Astrocyte of the hippocampus (primary cell): ENCODE data around the gene TCF12.
A peak's percentile ranks its signal among the peaks of the same experiment; 100 is the strongest.
"Not testable (repeated sequence)": the region's sequence is repeated elsewhere in the genome, so short reads cannot be mapped to it uniquely, and the experiment has no call there.

ENCODE experiments used
- DNase-seq: peaks from one replicate; pipeline ENCODE4 v3.0.0; 2011; ENCODE audit warnings: low read depth, low spot score

The TCF12 gene

DNA sequence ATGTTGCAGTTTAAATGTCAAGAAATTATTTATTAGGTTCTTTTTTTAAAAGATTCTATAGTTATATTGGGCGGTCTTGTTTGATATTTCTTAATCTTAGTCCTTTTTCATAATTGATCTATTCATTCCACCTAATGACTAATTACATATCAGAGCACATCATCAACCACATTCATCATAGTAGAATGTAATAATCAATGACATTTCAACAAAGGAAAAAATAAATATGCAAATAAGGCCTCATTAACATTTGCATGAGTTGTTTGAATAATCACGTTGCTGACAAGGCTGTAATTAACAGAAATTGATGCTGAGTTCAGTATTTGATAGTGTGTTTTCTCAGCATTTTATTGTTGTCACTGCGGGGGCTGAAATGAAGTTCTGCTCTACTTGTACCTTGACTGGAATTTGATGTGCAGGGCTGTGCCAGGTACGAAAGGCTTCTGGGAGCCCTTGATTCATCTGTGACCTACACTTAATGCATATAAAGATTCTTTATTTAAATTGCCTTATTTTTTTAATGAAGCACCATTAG, 215.7 kb downstream of the TCF12 start:
- no peak for DNase-seq

DNA sequence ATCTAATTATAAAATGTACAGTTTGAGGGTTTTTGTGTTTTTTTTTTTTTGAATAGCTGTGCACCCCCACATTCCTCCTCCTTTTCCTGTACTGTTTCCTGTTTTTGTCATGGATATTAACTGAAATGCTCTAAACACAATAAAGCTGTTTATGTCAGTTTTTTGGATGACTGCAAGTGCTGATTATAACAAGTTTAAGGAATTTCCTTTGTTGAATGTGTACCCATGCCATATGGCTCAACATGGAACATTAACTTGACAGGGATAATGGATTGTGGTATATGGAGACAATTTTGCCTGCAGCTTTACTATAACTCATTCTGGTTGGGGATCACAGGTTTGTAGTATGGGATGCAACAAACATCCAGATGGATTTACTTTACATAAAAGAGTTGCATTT, 216.4 kb downstream of the TCF12 start:
- DNase-seq, result no peak

DNA sequence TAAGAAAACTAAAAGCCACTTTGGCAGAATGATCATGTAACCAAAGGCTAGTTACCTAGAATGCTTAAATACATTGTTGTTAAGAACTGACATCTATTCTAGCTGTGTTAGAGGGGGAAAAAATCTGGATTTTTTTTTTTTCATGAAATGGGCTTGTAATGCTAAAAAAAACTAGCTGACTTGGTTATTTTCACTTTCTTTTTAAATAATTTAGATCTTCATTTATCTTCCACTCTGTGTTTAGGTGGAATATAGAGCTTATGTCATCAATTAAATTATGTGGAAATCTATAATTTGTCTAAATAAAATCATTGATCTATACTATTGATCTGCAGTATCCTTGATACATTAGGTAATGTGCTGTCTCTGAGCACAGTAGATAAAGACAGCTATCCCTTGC, 217.4 kb downstream of the TCF12 start:
- no peak for DNase-seq

DNA sequence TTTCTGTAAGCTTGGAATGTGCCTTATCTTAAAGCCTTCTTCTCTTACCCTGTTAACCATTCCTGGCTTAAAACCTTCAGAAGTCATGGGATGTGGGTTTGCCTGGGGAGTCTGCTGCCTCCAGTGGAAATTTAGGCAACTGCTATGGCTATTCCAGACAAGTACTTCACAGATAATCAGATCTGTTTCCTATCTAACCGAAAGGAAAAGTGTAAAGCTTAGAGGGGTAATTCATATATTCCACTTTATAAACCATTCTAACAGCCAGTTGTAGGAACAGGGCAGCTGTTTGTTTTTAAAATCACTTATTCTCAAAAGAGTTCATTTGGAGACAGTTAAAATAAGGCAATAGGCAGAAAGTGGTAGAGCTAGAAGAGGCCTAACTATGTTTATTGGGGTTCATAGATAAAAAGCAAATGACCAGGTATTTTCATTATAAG, 219.9 kb downstream of the TCF12 start:
- DNase-seq, result peak; percentile 74

DNA sequence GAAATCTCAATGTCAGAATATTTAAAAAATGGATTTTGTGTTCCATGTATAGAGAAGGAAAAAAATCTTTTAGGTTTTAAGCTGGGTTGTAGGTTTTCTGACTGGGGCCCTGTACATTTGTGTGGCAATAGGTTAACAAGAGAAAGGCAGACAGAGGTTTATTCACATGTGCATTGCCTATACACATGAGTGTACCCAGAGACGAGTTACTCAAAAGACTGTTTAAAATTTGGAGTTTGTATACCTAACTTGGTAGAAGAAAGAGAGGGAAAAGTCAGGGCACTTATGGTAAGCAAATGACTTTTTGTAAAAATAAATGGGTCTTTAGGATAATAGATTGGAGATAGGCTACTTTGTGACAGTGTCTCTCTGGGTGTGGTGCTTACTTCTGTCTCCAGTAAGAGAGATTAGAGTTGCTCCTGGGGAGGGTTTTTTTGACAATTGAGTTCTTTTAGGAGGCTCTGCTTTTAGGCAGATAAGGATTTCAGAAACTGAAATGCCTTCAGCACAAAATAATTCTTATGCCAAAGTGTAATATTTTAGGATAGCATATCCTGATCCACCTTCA, 225.2 kb downstream of the TCF12 start:
- no peak for DNase-seq

DNA sequence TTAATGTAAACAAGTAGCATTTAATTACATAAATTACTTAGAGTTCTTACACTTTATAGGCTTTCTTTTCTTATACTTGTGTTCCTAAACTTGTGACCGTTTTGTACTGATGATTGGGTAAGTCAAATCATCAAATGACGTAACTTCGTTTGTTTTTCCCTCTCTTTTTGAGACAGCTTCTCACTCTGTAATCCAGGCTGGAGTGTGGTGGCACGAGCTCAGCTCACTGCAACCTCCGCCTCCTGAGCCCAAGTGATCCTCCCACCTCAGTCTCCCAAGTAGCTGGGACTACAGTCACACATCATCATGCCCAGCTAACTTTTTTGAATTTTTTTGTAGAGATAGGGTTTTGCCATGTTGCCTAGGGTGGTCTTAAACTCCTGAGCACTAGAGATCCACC, 226.0 kb downstream of the TCF12 start:
- no peak for DNase-seq

DNA sequence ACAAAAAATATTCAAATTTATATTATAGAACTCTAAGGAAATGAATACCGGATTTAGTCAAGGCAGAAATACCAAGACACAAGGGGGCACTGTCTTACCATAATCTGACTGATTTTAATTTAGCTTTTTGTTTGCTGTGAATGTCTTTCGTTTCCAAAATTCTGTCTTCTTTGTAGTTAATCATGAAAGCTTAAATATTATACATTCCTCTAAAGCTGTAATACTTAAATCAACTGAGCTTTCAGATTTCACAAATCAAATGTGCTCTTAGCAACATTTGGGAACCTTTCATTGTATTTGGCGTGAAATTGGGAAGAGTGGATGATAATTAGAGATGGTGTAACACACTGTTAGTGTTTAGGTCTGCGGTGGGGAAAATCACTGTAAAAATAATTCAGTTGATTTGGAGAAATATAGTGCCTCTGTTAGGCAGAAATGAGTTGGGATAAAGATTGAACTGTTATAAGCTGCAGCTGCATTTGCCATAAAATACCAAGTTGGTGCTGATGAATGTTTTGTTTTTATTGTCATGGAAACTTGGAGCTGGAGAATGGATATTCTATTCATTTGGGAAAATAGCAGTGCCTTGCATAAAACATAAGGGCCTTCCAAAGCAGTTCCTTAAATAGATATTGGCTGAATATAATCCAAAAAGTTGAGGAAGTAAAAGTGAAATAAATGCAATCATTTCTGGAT, 228.2 kb downstream of the TCF12 start:
- peak; percentile 73 for DNase-seq

DNA sequence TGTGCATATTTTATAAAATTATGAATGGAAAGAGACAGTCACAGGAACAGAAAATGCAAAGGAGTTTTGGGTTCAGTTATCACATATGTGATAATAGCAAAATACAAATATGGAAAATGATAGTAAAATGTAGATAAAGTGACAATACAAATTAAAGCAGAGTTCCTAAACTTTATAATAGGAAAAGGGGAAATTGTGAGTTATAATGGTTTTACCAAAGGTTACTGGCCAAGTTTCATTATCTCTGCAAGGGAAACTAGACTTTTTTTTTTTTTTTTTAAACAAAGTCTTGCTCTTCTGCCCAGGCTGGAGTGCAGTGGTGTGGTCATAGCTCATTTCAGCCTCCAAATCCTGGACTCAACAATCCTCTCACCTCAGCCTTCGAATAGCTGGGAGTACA, 229.2 kb downstream of the TCF12 start:
- DNase-seq, result no peak

DNA sequence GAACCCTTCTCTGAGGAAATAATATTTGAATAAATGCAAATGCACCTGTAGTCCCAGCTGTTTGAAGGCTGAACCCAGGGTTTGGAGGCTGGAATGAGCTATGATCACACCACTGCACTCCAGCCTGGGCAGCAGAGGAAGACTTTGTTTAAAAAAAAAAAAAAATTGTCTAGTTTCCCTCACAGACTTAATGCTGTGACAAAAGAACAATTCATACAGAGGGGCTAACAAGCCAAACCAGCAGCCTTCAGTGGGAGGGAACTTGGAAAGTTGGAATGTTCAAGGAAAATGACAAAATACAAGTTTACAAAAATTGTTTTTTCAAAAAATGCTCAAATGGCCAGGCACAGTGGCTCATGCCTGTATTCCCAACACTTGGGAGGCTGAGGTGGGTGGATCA, 229.8 kb downstream of the TCF12 start:
- DNase-seq, result no peak

DNA sequence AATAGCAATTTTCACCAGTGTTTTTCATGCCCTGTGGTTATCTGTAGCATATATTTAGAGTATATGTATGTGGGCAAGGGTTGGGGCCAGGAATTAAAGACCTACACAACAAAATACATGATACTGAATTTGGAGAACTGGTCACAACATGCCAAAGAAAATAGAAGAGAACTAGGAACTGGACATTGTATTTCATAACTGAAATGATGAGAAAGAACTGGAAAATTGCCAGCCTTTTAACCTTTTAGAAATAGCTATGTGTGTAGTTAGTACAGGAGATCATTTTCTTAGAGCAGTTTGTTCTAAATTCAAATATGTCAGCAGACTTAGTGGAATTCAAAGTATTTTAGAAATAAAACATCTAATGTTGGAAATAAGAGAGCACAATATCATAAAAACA, 230.8 kb downstream of the TCF12 start:
- no peak for DNase-seq

DNA sequence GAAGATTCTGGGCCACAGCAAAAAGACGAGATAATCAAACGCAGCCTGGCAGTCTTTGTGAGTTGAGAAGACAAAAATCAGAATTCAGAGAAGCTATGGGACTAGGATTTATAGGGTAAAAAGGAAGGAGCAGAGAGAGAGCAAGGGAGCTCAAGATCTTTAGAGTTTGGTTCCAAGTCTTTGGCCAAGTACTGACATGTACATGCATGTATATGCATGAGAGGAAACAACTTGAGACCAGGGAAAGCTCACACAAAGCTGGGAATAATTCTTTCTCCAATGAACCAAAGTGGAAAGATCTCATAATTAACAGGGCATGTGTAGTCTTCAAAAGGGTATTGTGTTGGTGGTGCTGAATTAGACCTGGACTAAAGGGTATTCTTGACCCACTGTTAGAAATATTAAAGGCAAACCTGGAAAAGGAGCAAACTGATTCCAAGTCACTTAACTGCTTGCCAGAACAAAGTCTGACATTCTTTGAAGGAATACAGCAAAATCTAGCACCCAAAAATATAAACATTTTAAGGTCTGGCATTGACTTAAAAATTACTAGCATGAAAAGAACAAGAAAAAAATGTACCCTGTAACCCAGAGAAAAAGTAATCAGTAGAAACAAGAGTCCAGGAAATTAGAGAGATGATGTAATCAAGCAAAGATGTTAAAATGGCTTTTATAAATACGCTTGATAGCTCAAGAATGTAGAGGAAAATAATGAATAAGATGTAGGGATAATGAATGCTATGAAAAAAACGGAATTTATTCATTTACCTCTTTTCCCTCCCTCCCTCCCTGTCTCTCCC, 231.8 kb downstream of the TCF12 start:
- DNase-seq, result peak; percentile 50

DNA sequence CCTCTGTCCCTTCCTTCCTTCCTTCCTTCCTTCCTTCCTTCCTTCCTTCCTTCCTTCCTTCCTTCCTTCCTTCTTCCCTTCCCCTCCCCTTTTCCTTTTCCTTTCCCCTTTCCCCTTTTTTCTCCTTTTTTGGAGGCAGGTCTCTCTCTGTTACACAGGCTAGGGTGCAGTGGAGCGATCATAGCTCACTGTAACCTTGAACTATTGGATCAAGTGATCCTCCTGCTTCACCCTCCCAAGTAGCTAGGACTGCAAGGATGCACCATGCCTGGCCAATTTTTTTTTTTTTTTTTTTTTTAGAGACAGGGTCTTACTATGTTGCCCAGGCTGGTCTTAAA, 232.4 kb downstream of the TCF12 start:
- DNase-seq, result not testable (repeated sequence)

DNA sequence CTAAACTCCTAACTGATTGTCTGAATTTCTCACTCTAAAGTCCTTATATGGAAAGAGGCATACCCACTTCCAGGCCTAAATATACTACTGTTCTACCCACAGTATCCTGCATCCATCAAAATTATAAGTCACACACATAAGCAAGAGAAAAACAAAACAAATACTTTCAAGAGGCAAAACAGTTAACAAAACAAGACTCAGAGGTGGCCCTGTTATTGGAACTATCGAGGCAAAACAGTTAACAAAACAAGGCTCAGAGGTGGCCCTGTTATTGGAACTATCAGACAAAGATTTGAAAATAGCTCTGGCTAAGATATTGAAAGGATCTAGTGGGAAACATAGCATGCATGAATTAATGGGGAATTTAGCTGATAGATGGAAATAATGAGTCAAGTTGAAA, 233.7 kb downstream of the TCF12 start:
- no peak for DNase-seq

DNA sequence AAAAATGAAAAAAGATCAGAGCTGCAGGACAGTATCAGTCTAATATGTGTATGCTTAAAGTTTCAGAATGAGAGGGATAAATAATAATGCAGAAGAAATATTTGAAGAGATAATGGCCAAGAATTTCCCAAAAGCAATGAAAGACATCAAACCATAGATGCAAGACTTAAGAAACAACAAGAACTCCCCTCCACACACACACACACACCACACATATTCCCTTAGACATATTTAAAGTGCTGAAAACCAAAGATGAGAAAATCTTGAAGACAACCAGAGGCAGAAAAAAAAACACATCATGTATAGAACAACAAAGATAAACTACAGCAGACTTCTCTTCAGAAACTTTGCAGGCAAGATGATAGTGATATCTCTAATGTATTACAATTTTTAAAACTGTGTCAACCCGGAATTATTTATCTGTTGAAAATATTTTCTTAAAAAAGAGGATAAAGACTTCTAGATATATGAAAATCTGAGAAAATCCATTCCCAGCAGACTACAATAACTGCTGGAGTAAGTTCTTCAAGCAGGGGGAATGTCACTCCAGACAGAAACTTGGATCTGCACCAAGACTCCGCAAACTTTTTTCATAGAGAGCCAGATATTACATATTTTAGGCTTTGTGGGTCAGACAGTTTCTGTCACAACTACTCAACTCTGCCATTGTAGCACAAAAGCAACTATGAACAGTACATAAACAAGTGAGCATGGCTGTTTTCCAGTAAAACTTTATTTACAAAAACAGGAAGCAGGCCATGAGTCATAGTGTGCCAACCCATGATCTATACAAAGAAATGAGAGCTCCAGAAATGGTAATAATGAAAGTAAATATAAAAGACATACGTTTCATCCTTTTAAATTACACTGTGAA, 234.5 kb downstream of the TCF12 start:
- peak; percentile 43 for DNase-seq

DNA sequence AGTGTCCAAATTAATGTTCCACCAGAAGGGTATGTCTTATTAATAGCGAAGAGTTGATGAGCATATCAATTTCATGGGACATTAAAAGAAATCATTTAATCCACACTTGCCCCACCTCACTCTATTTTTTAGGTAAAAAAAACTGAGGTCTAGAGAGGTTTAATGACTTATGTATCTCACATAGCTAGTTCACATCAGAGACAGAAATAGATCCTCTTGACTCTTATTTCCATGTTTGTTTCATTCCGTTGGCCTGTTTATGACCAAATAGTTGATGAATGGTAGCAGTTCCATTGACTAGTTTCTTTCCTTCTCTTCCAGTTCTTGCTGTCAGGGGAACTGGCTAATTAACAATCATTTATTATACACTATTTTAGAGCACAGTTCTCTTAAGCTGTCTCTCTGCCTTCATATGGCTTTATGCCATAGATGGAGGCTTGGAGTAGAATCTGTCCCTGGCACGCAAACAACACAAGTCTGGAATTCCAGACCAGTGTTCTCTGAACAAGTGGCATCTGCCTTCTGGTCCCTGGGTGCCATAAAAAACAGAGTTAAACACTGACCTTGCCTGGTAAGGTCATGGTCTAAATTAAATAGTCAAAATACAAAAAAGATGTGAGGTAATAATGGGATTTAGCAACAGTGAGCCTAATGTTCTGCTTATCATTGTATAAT, 237.9 kb downstream of the TCF12 start:
- peak; percentile 48 for DNase-seq

DNA sequence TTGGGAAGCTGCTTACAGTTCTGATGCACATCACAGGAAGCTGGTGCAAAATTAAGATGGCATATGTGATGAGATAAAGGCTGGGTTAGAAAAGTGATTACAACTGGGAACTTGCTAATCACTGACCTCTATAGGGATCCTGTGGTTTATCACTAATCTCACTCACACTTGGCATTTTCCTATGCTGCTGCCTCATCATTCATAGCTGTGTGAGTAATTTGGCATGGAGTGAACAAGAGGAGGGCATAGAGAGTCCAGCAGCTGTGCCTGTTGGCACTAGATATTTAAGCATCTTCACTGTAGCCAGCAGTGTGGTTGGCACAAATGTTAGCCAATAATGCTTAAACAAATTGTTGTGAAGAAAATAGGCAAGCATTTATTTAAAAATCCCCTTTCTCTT, 240.1 kb downstream of the TCF12 start:
- peak; percentile 60 for DNase-seq

DNA sequence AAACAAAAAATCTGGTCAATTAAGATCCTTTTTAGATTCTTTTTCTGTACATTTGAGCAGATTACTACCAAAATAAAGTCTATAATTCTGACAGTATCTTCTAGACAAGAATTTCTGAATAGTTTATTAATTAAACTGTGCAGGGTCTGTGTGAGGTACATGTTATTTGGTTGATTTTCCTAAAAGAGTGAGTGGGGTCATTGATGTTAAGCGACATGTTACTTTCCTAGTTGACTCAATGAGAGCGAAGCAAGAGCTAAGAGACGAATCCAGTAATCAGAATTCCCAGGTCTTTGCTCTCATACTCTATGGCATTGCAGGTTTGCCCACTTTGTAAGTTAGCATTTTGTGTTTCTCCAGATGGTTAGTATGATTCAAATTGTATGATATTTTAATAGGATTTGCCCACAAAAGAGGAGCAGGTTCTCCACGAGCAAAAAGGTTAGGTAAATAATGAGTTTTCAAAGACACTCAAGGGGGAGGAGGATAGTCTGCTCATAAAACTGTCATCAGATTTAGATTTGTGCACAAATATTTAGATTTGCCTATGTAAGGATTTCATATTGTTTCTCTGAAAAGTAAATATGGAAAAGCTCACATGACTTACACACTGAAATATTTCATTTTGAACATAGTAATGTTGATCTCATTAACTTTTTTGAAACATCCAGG, 240.7 kb downstream of the TCF12 start:
- DNase-seq, result no peak

DNA sequence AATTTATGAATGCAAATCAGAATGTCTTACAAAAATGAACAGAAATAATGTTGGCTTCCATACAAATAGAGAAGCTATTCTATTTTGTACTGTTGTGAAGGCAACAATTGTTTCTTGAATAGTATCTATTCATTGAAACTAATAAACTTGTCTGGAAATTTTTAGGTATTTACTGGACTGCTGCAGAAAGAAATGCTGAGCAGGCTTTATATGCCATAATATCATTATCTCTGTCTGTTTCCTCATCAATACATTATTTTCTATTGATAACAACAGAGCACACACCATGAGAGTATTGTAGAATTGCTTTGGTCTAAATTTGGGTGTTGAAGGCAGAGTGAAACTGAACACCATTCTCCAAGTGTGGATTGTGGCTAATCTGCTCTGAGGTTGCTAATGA, 241.3 kb downstream of the TCF12 start:
- no peak for DNase-seq

DNA sequence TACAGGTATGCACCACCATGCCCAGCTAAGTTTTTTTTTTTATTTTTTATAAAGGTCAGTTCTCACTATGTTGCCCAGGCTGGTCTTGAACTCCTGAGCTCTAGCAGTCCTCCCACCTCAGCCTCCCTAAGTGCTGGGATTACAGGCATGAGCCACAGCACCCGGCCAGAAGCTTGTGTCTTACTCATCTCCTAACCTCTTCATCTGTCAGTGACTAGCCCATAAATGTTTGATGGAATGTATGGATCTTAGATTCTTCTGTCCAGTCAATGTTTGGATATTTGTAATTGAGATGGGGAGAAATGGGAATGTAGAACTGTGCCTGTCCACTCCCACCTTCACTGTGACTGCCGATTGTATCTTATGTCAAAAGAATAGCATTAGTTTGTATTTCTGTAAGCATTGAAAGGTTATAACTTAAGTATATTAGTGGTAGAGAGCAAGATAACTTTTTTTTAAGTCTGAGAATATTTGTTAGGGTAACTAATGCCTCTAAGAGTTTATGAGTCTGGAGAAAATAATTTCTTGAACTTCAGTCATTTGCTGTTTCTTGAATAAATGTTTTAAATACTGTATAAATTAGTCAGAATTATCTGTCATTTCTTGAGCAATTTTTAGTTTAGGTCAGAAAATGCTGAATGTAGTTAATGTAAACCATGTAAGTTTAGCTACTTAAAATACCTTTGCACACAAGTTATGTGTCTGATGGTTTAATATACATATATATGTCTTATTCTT, 242.5 kb downstream of the TCF12 start:
- DNase-seq, result no peak

DNA sequence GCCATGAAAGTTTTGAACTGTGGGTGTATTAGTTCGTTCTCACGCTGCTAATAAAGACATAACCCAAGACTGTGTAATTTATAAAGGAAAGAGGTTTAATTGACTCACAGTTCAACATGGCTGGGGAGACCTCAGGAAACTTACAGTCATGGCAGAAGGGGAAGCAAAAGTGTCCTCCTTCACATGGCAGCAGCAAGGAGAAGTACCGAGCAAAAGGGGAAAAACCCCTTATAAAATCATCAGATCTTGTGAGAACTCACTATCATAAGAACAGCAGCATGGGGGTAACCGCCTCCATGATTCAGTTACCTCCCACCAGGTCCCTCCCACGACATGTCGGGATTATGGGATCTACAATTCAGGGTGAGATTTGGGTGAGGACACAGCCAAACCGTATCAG, 245.8 kb downstream of the TCF12 start:
- not testable (repeated sequence) for DNase-seq
